ENCODE data around the gene TBCD. TPM values are rescaled to one million over a fixed set of nuclear protein-coding genes. Genes with fewer than 3 reads are reported as not detected.

TBCD gene
- total RNA-seq, 2 experiments from 2014 or later, result 155 to 157 TPM

DNA sequence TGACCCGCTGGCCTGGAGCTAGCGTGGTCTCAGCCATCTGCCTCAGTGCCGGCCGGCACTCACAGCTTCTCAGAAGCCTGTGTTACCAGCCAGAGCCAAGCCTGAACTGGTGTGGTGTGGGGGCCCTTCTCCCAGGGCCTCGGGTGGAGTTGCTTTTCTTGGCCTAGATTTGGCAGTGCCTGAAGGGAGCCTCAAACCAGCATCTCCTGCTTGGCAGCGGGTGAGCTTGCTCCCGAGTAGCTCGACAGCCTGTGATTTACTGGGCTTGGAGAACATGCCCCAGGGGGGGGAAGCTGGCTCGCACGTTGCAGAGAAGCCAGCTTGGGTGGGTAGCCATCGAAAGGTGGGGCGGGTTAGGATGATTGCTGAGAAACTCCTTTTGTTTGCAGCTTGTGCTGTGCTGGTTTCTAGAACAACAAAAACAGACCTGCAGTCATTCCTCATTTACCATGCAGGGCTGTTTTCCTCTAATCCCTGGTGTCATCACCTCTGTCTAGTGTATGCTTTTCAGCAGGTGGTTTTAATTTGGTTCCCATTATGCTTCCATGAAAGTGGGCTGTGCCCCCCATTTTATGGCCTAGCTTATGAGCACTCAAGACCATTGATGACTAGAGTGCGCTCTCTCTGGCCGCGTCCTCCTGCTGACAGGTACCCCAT lies 42.2 kb downstream of the TBCD start:
- Mint-ChIP-seq H3K9me3 (no peaks in the 10 kb centered on the region), H3K27me3 (no peaks in the 10 kb centered on the region), H3K4me3 (no peak overlapping the region), H3K4me1 (no peaks in the 10 kb centered on the region), H3K36me3 (ENCODE audit: low read depth) (no peaks in the 10 kb centered on the region), H3K27ac (no peak overlapping the region)
- ChIA-PET CTCF (no interaction called here), POLR2A (no interaction called here)
- no peak for DNase-seq

- H3K27me3 Mint-ChIP-seq, result no peaks in the 10 kb centered on the region
- POLR2A ChIA-PET, result interaction anchor here (1.0 kb wide), 1 partner anchor 10 kb away, joined by 3 read pairs; no protein-coding TSS in a partner anchor
- H3K27ac Mint-ChIP-seq, result no peak overlapping the region
- no peak for DNase-seq
- no peak overlapping the region for H3K4me3 Mint-ChIP-seq
- CTCF ChIA-PET, result interaction anchor here (0.6 kb wide), 1 partner anchor 15 kb away, joined by 3 read pairs; no protein-coding TSS in a partner anchor
- no peaks in the 10 kb centered on the region for H3K9me3 Mint-ChIP-seq
- peaks cover 2% of the 10 kb centered on the region for H3K36me3 Mint-ChIP-seq (ENCODE audit: low read depth)
- H3K4me1 Mint-ChIP-seq, result no peaks in the 10 kb centered on the region
Measured at GRCh38 chr17:82794781-82795482, 43.1 kb downstream of the TBCD start.

DNA sequence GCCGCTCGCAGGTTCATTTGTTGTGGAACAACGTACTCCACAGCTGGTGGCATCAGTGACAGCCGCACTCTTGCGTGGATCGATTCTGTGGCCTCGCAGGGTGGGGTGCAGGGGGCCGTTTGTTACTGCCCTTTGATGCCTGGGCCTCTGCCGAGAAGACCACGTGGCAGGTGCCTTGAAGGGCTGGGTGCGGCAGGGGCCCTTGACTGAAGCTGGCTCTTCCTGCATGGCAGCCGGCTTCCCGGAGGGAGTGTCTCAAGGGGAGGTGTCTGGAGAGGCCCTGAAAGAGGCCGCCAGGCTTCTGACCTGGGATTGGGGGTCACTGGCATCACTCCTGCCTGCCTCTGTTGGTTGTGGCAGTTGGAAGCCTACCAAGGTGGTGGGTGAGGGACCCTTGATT lies 43.8 kb downstream of the TBCD start:
- DNase-seq, result no peak
- Mint-ChIP-seq H3K36me3 (ENCODE audit: low read depth) (peaks cover 5% of the 10 kb centered on the region), H3K9me3 (no peaks in the 10 kb centered on the region), H3K4me1 (no peaks in the 10 kb centered on the region), H3K27ac (no peak overlapping the region), H3K27me3 (no peaks in the 10 kb centered on the region), H3K4me3 (no peak overlapping the region)
- ChIA-PET POLR2A (interaction anchor here (1.0 kb wide), 1 partner anchor 9 kb away, joined by 3 read pairs; no protein-coding TSS in a partner anchor), CTCF (interaction anchor here (0.6 kb wide), 1 partner anchor 14 kb away, joined by 3 read pairs; no protein-coding TSS in a partner anchor)

DNA sequence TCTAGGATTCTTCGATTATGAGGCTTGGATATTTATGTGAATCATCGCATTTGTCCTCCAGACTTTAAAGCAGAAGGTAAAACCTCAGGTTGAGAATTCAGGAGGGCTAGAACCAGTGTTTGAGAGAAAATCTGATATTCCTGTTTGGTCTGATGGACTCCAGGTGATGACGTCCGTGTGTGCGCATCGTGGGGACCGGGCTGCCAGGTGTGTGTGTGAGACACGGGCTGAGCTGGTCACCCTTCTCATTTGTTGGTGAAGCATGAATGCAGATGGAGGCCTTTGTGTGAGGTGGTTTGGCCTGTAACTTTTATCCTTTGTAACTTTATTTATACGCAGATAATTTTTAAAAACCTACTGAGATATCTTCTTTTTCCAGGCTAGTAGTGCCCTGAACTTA lies 45.2 kb downstream of the TBCD start:
- ChIA-PET CTCF (no interaction called here), POLR2A (no interaction called here)
- Mint-ChIP-seq H3K36me3 (ENCODE audit: low read depth) (peaks cover 11% of the 10 kb centered on the region), H3K27ac (no peak overlapping the region), H3K9me3 (peaks cover 2% of the 10 kb centered on the region), H3K4me3 (no peak overlapping the region), H3K4me1 (peaks cover 5% of the 10 kb centered on the region), H3K27me3 (no peaks in the 10 kb centered on the region)
- no peak for DNase-seq

- H3K4me3 Mint-ChIP-seq, result no peak overlapping the region
- H3K27me3 Mint-ChIP-seq, result no peaks in the 10 kb centered on the region
- POLR2A ChIA-PET, result no interaction called here
- H3K9me3 Mint-ChIP-seq, result peaks cover 2% of the 10 kb centered on the region
- CTCF ChIA-PET, result no interaction called here
- H3K36me3 Mint-ChIP-seq (ENCODE audit: low read depth), result peaks cover 11% of the 10 kb centered on the region
- H3K4me1 Mint-ChIP-seq, result peaks cover 5% of the 10 kb centered on the region
- no peak overlapping the region for H3K27ac Mint-ChIP-seq
- DNase-seq, result no peak
Measured at GRCh38 chr17:82798752-82799151, 46.9 kb downstream of the TBCD start.

DNA sequence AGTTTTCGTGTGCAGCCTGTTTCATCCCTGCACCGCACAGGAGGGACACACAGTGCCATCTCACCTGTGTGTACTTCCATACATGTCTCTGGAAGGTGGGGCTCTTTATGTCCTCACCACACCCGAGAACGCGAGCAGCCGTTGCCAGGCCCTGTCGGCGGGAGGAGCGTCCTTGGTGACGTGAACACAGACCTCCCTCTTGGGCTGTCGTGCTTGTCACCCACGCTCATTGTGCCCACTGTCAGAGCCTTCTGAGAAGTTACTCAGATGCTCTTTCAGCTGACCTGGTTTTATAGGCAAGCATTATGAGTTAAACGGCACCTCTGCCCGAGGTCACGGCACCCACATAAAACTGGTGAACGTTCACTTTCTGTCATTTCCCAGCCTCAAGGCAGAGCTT lies 47.7 kb downstream of the TBCD start:
- H3K27ac Mint-ChIP-seq, result no peak overlapping the region
- peaks cover 2% of the 10 kb centered on the region for H3K9me3 Mint-ChIP-seq
- ChIA-PET POLR2A (no interaction called here), CTCF (interaction anchor here (0.5 kb wide), 1 partner anchor 389 kb away, joined by 4 read pairs; no protein-coding TSS in a partner anchor)
- H3K4me3 Mint-ChIP-seq, result no peak overlapping the region
- H3K36me3 Mint-ChIP-seq (ENCODE audit: low read depth), result peaks cover 11% of the 10 kb centered on the region
- peaks cover 5% of the 10 kb centered on the region for H3K4me1 Mint-ChIP-seq
- H3K27me3 Mint-ChIP-seq, result no peaks in the 10 kb centered on the region
- no peak for DNase-seq

- no peak overlapping the region for H3K27ac Mint-ChIP-seq
- POLR2A ChIA-PET, result no interaction called here
- H3K4me3 Mint-ChIP-seq, result no peak overlapping the region
- H3K27me3 Mint-ChIP-seq, result no peaks in the 10 kb centered on the region
- H3K9me3 Mint-ChIP-seq, result peaks cover 2% of the 10 kb centered on the region
- CTCF ChIA-PET, result no interaction called here
- peaks cover 11% of the 10 kb centered on the region for H3K36me3 Mint-ChIP-seq (ENCODE audit: low read depth)
- no peak for DNase-seq
- peaks cover 5% of the 10 kb centered on the region for H3K4me1 Mint-ChIP-seq
Measured at GRCh38 chr17:82800885-82801284, 49.0 kb downstream of the TBCD start.

GRCh38 chr17:82801377-82801970 lies 49.6 kb downstream of the TBCD start:
- H3K27ac Mint-ChIP-seq, result no peak overlapping the region
- peaks cover 5% of the 10 kb centered on the region for H3K4me1 Mint-ChIP-seq
- ChIA-PET CTCF (no interaction called here), POLR2A (no interaction called here)
- no peak overlapping the region for H3K4me3 Mint-ChIP-seq
- no peaks in the 10 kb centered on the region for H3K27me3 Mint-ChIP-seq
- no peak for DNase-seq
- peaks cover 11% of the 10 kb centered on the region for H3K36me3 Mint-ChIP-seq (ENCODE audit: low read depth)
- peaks cover 2% of the 10 kb centered on the region for H3K9me3 Mint-ChIP-seq

DNA sequence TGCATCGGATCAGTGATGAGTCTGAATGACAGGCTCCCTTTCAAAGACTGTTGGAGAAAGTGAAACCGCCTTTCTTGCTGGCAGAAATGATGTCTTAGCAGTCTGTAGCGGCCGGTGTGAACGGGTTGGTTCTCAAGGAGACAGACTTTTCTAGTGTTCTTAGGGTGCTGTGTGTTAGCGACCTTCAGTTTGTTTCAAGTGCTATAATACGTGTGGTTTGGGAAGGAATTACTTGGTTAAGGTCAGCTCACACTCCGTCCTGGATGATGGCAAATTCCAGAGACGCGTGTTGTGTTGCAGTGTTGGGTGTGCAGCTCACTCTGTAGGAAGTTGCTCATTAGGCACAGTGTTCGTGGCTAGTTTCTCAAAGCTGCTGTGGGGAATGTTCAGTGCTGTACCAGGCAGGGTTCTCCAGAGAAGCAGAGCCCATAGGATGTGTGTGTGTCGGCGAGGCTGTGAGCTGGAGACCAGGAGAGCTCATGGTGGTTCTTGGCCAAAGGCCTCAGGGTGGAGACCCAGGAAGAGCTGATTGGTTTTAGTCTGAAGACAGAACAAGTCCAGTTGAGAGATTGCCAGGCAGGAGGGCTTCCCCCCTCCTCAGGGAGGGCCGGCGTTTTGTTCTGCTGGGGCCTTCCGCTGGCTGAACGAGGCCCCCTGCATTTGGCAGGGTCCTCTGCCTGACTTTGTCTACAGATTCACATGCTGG lies 50.4 kb downstream of the TBCD start:
- H3K4me1 Mint-ChIP-seq, result peaks cover 5% of the 10 kb centered on the region
- H3K27ac Mint-ChIP-seq, result no peak overlapping the region
- no peak for DNase-seq
- H3K9me3 Mint-ChIP-seq, result peaks cover 2% of the 10 kb centered on the region
- H3K4me3 Mint-ChIP-seq, result no peak overlapping the region
- H3K36me3 Mint-ChIP-seq (ENCODE audit: low read depth), result peaks cover 11% of the 10 kb centered on the region
- ChIA-PET POLR2A (no interaction called here), CTCF (no interaction called here)
- no peaks in the 10 kb centered on the region for H3K27me3 Mint-ChIP-seq

DNA sequence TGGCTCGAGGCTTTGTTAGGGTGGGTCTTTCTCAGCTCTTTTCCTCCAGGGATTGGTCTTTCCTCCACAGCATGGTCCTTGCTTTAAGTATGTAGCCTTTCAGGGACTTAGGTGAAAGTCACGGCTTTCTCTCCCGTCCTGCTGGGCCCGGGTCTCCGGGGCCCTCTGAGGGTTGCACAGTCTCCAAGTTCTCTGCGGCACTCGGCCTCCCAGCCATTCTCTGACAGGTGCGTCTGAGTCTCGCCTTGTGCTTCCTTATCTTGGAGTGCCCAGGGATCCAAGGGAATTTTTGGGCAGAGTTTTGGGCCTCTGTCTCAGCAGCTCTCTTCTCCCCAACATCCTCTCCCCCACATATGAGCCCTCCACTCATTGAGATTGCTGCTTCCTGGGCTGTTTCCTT lies 51.3 kb downstream of the TBCD start:
- no peak overlapping the region for H3K27ac Mint-ChIP-seq
- H3K36me3 Mint-ChIP-seq (ENCODE audit: low read depth), result peaks cover 11% of the 10 kb centered on the region
- H3K4me3 Mint-ChIP-seq, result no peak overlapping the region
- no peaks in the 10 kb centered on the region for H3K27me3 Mint-ChIP-seq
- DNase-seq, result no peak
- peaks cover 2% of the 10 kb centered on the region for H3K9me3 Mint-ChIP-seq
- H3K4me1 Mint-ChIP-seq, result peaks cover 5% of the 10 kb centered on the region
- POLR2A ChIA-PET, result no interaction called here
- CTCF ChIA-PET, result no interaction called here

- no peaks in the 10 kb centered on the region for H3K27me3 Mint-ChIP-seq
- DNase-seq, result no peak
- H3K36me3 Mint-ChIP-seq (ENCODE audit: low read depth), result peaks cover 11% of the 10 kb centered on the region
- no peak overlapping the region for H3K4me3 Mint-ChIP-seq
- peaks cover 2% of the 10 kb centered on the region for H3K9me3 Mint-ChIP-seq
- H3K27ac Mint-ChIP-seq, result no peak overlapping the region
- CTCF ChIA-PET, result no interaction called here
- H3K4me1 Mint-ChIP-seq, result peaks cover 5% of the 10 kb centered on the region
- POLR2A ChIA-PET, result no interaction called here
Measured at GRCh38 chr17:82803606-82804005, 51.7 kb downstream of the TBCD start.

GRCh38 chr17:82804442-82805191 lies 52.8 kb downstream of the TBCD start:
- H3K27ac Mint-ChIP-seq, result no peak overlapping the region
- ChIA-PET POLR2A (interaction anchor here (0.7 kb wide), 1 partner anchor 10 kb away, joined by 3 read pairs; no protein-coding TSS in a partner anchor), CTCF (interaction anchor here (0.6 to 1.4 kb wide), 2 partner anchors 12 to 15 kb away, joined by 3 to 4 read pairs; no protein-coding TSS in a partner anchor)
- no peak overlapping the region for H3K4me3 Mint-ChIP-seq
- H3K4me1 Mint-ChIP-seq, result peaks cover 5% of the 10 kb centered on the region
- no peak for DNase-seq
- no peaks in the 10 kb centered on the region for H3K27me3 Mint-ChIP-seq
- peaks cover 2% of the 10 kb centered on the region for H3K9me3 Mint-ChIP-seq
- H3K36me3 Mint-ChIP-seq (ENCODE audit: low read depth), result peaks cover 11% of the 10 kb centered on the region
